ENCODE data around the gene RTN4RL2.

- TF ChIP-seq POLR2A (IDR thresholded peaks at IDR 0.05) (peak; percentile 27), CTCF (IDR thresholded peaks at IDR 0.05) (no peak)
Observed at GRCh38 chr11:57498540-57498939, 38.2 kb downstream of the RTN4RL2 start.
